Measurements from ENCODE around the gene TSPAN17. TPM values are rescaled to one million over a fixed set of nuclear protein-coding genes. Genes with fewer than 3 reads are reported as not detected.

Gene TSPAN17
- polyA plus RNA-seq, 3 donors: 22.2 to 27.7 (median 24.1) TPM

DNA sequence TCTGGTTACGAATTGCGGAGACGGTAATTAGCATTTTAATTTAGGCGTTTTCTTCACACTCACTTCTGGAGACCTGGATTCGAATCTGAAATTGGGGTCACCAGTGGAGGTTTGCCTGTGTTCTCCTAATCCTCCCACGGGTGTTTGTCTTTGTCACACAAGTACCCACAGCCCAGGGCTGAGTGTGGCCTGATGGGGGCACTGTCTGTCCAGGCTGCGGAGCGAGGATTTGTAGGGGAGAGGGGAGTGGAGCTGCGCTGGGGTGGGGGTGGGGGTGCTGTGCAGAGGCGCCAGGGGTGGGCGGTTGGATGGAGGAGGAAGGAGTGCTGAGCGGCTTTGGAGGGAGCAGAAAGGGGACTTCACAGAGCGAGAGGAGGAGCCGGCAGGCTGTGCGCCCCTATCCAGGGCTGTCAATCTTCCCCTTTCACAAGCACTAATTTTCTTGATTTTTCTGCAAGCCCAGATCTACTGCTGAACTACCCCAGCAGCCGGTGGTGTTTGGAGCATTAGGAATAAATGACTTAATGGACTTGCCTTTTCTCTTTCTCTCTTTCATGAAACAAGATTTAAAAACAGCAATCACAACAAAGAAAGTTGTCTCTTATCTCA lies 53.1 kb downstream of the TSPAN17 start:
- no peaks in the 10 kb centered on the region for H4K20me1 ChIP-seq (ENCODE audit: insufficient read depth, low read length)
- DNase-seq: no peak
- H3K4me2 ChIP-seq (replicated peaks; ENCODE audit: extremely low read depth, low read length, poor library complexity, severe bottlenecking): no peak overlapping the region
- no peaks in the 10 kb centered on the region for H3K9me3 ChIP-seq (replicated peaks in 1 of 2; ENCODE audit: control insufficient read depth in 1 of 2, insufficient read depth in 1 of 2, low read length in 2 of 2)
- TF ChIP-seq, protein P1, sequence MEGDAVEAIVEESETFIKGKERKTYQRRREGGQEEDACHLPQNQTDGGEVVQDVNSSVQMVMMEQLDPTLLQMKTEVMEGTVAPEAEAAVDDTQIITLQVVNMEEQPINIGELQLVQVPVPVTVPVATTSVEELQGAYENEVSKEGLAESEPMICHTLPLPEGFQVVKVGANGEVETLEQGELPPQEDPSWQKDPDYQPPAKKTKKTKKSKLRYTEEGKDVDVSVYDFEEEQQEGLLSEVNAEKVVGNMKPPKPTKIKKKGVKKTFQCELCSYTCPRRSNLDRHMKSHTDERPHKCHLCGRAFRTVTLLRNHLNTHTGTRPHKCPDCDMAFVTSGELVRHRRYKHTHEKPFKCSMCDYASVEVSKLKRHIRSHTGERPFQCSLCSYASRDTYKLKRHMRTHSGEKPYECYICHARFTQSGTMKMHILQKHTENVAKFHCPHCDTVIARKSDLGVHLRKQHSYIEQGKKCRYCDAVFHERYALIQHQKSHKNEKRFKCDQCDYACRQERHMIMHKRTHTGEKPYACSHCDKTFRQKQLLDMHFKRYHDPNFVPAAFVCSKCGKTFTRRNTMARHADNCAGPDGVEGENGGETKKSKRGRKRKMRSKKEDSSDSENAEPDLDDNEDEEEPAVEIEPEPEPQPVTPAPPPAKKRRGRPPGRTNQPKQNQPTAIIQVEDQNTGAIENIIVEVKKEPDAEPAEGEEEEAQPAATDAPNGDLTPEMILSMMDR (IDR thresholded peaks at IDR 0.05): no peak
- H3K4me3 ChIP-seq (replicated peaks in 1 of 3; ENCODE audit: low read depth in 2 of 3, low read length in 3 of 3): no peak overlapping the region
- Mint-ChIP-seq H3K9me3 (no peaks in the 10 kb centered on the region), H3K4me3 (peak overlapping the region in 1 of 2 donors; percentile 13), H3K4me1 (no peaks in the 10 kb centered on the region), H3K36me3 (no peaks in the 10 kb centered on the region), H3K27me3 (ENCODE audit: low read depth in 3 of 3) (peaks cover 34 to 58% (median 36%) of the 10 kb centered on the region in 3 donors), H3K27ac (no peak overlapping the region)
- no peak overlapping the region for H3K27ac ChIP-seq (ENCODE audit: low read depth in 1 of 2, low read length in 2 of 2)
- no peaks in the 10 kb centered on the region for H3K4me1 ChIP-seq (ENCODE audit: control insufficient read depth in 1 of 2, insufficient read depth in 2 of 2, low read length in 2 of 2)
- no peaks in the 10 kb centered on the region for H3K79me2 ChIP-seq (ENCODE audit: insufficient read depth, low read length)
- 14% methylated on average over 10 of the region's 16 CpGs for WGBS (ENCODE audit: insufficient coverage)
- intact Hi-C loops (cut with micrococcal nuclease): no loop called here
- no peak overlapping the region for H2AFZ ChIP-seq (ENCODE audit: insufficient read depth, low read depth, low read length, poor library complexity, severe bottlenecking)
- H3K9ac ChIP-seq (ENCODE audit: insufficient read depth, low read length, poor library complexity, severe bottlenecking): no peak overlapping the region
- no peaks in the 10 kb centered on the region for H3K36me3 ChIP-seq (replicated peaks in 1 of 2; ENCODE audit: control insufficient read depth in 1 of 2, insufficient read depth in 2 of 2, low read length in 2 of 2)
- H3K27me3 ChIP-seq (ENCODE audit: control insufficient read depth in 2 of 2, insufficient read depth in 2 of 2, low read length in 2 of 2): peaks cover 0 to 17% of the 10 kb centered on the region in 2 donors

DNA sequence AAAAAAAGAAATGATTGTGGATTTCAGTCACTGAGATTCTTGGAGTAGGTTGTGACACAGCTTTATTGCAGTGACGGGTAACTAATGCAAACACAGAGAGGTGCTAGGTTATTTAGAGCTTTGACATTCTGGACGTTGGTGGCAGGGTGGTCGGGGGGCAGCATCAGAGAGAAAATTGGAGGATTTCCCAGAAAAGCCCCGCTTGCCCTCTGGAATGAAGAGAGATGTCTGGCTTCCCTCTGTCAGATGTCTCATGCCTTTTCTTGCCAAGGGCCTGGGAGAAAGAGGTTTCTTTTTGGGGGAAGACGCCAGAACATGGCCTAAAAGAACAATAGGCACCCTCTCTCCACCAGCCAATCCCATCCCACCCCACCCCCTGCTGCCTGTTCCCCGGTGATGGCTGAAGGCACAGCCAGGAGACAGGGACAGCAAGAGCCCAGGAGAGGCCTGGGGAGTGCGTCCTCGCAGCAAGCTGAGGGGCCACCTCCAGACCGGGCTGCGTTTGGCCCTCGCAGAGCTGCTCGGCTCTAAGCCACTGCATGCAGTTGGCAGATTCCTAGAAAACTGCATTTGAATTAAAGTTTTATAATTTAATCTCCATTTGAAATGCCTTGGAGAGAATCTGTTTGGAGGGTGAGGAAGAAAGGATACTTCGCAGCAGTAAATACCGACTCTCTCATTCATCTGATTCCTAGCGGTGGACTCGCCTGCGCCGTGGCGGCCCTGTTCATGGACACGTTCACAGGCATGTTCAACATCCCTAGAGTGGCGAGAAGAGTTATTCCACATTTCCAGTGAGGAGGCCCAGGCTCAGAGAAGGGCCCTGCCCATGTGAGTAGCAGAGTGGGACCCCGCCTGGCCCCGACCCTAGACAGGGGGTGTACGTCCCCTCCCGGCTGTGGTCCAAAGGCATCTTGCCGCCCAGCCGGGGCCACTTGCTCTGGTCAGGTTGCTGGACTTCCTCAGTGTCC lies 55.7 kb downstream of the TSPAN17 start:
- Histone ChIP-seq H3K9ac (ENCODE audit: insufficient read depth, low read length, poor library complexity, severe bottlenecking) (no peak overlapping the region), H3K4me3 (replicated peaks in 1 of 3; ENCODE audit: low read depth in 2 of 3, low read length in 3 of 3) (no peak overlapping the region), H3K27ac (ENCODE audit: low read depth in 1 of 2, low read length in 2 of 2) (no peak overlapping the region), H4K20me1 (ENCODE audit: insufficient read depth, low read length) (no peaks in the 10 kb centered on the region), H3K9me3 (replicated peaks in 1 of 2; ENCODE audit: control insufficient read depth in 1 of 2, insufficient read depth in 1 of 2, low read length in 2 of 2) (no peaks in the 10 kb centered on the region), H3K4me1 (ENCODE audit: control insufficient read depth in 1 of 2, insufficient read depth in 2 of 2, low read length in 2 of 2) (no peaks in the 10 kb centered on the region), H3K27me3 (ENCODE audit: control insufficient read depth in 2 of 2, insufficient read depth in 2 of 2, low read length in 2 of 2) (peaks cover 0 to 7% of the 10 kb centered on the region in 2 donors), H3K36me3 (replicated peaks in 1 of 2; ENCODE audit: control insufficient read depth in 1 of 2, insufficient read depth in 2 of 2, low read length in 2 of 2) (no peaks in the 10 kb centered on the region), H2AFZ (ENCODE audit: insufficient read depth, low read depth, low read length, poor library complexity, severe bottlenecking) (no peak overlapping the region), H3K4me2 (replicated peaks; ENCODE audit: extremely low read depth, low read length, poor library complexity, severe bottlenecking) (no peak overlapping the region), H3K79me2 (ENCODE audit: insufficient read depth, low read length) (no peaks in the 10 kb centered on the region)
- TF ChIP-seq, protein P1 (IDR thresholded peaks at IDR 0.05): no peak
- peaks cover 26 to 49% (median 28%) of the 10 kb centered on the region in 3 donors for H3K27me3 Mint-ChIP-seq (ENCODE audit: low read depth in 3 of 3)
- 82% methylated on average over 11 of the region's 27 CpGs for WGBS (ENCODE audit: insufficient coverage)
- no peak overlapping the region for H3K4me3 Mint-ChIP-seq
- DNase-seq: no peak
- H3K27ac Mint-ChIP-seq: no peak overlapping the region
- H3K36me3 Mint-ChIP-seq: no peaks in the 10 kb centered on the region
- no peaks in the 10 kb centered on the region for H3K4me1 Mint-ChIP-seq
- no peaks in the 10 kb centered on the region for H3K9me3 Mint-ChIP-seq
- intact Hi-C loops (cut with micrococcal nuclease): no loop called here

Data from CD14-positive monocyte (primary cell).